Adrenal gland (tissue), 19 donors: ENCODE measurements around the gene SPPL3. TPM values are rescaled to one million over a fixed set of nuclear protein-coding genes. Genes with fewer than 3 reads are reported as not detected.
A peak's percentile ranks its signal among the peaks of the same experiment; 100 is the strongest.
"Not testable (repeated sequence)": the region's sequence is repeated elsewhere in the genome, so short reads cannot be mapped to it uniquely, and the experiment has no call there.

Source experiments
- DNase-seq, 7 donors: peaks; one replicate each; pipeline ENCODE4 v3.0.0-alpha.2; 2019 to 2020
- H3K27ac ChIP-seq, 5 donors: fragments of 200-600 bp; sonication (generic) in 4 of 5; 1 replicate in 3 of 5; 2 replicates in 2 of 5; pipeline versions ENCODE4 v1.5.1 to v1.8.0; 2016 to 2020; ENCODE audit warnings: mild to moderate bottlenecking in 1 of 5
- H3K27me3 ChIP-seq: fragments of 200-600 bp; 2 replicates; pipeline ENCODE4 v1.8.0; 2021
- H3K36me3 ChIP-seq, 2 donors: fragments of 200-600 bp; replicated peaks in 1 of 2; 1 replicate in 1 of 2; 2 replicates in 1 of 2; pipeline versions ENCODE4 v1.5.1 to v1.8.0; 2018 to 2022
- H3K4me1 ChIP-seq, 2 donors: fragments of 200-600 bp; replicated peaks in 1 of 2; 1 replicate in 1 of 2; 2 replicates in 1 of 2; pipeline versions ENCODE4 v1.5.1 to v1.8.0; 2018 to 2021
- H3K4me3 ChIP-seq, 4 donors: fragments of 200-600 bp; sonication (generic) in 3 of 4; one replicate each; pipeline ENCODE4 v1.5.1; 2016 to 2018
- H3K9me3 ChIP-seq, 3 donors: fragments of 200-600 bp; sonication (generic) in 1 of 3; replicated peaks in 1 of 3; 1 replicate in 2 of 3; 2 replicates in 1 of 3; pipeline versions ENCODE4 v1.5.1 to v1.8.0; 2016 to 2021
- CTCF ChIP-seq, 6 experiments: fragments of 450-650 bp in 4 of 6; fragments of 200-600 bp in 2 of 6; sonication (generic) in 1 of 6; IDR thresholded peaks; 1 replicate in 5 of 6; 2 replicates in 1 of 6; pipeline versions ENCODE4 v1.5.1 to v1.8.0; 2016 to 2021; ENCODE audit warnings: antibody characterized with exemption in 6 of 6, mild to moderate bottlenecking in 2 of 6, moderate library complexity in 1 of 6
- POLR2A ChIP-seq, 2 donors: fragments of 450-650 bp; IDR thresholded peaks; one replicate each; pipeline ENCODE4 v1.6.1; 2017; ENCODE audit warnings: antibody characterized with exemption in 2 of 2, mild to moderate bottlenecking in 2 of 2, moderate library complexity in 1 of 2
- WGBS, 4 donors: extraction: QIAGEN DNeasy Blood & Tissue Kit in 2 of 4; methylation state at CpG; one replicate each; pipeline versions ENCODE4 v1.1.5 to v1.1.7; 2013 to 2017; 5-methylcytosine and 5-hydroxymethylcytosine counted together
- intact Hi-C, 2 donors: fragments of 100-400 bp; cut with DNase I; formaldehyde crosslinking; loops; one replicate each; pipeline versions ENCODE4 v1.14.1 to v1.15.0; 2022 to 2023
- long read RNA-seq, 10 donors: library from polyadenylated mRNA in 3 of 10; unstranded in 2 of 10; stranded (forward) in 1 of 10; transcript quantifications; one replicate each; pipeline ENCODE4 v2.0.0 and lab custom pipeline, GENCODE V29; 2021 to 2026
- polyA plus RNA-seq, 3 donors: library from polyadenylated mRNA; stranded (reverse); fragments of 200-250 nt in 2 of 3; fragments of 350-450 nt in 1 of 3; fragmentation: Illumina TruSeq in 1 of 3; extraction: RNeasy Lipid Tissue Mini Kit (QIAGEN cat#74804) in 1 of 3; gene quantifications; one replicate each; pipeline ENCODE4 v1.2.3, GENCODE V29; 2013 to 2014
- total RNA-seq, 9 donors: library from RNA; depleted of rRNA in 4 of 9; stranded (reverse); fragments of >200 nt in 4 of 9; fragments of 120-200 nt in 1 of 9; fragmentation: NEBNext Ultra II Directional in 1 of 9; extraction: Animal tissue kit (Norgen Biotek cat#: 25700) in 1 of 9; gene quantifications; one replicate each; pipeline versions ENCODE4 v1.1.0 to v1.2.4, GENCODE V29; 2013 to 2023
- donor health status: healthy with polysubstance abuse.
- donor health status: Bipolar disorder and iron deficiency.
- donor health status: DM: yes; HTN: yes; CAD: no.
- donor health status: DM: no; HTN: no; CAD: no.
- donor health status: DM: no; HTN: no; CAD: no.
- donor health status: DM: yes; HTN: yes; CAD: no.

SPPL3 gene, protein sequence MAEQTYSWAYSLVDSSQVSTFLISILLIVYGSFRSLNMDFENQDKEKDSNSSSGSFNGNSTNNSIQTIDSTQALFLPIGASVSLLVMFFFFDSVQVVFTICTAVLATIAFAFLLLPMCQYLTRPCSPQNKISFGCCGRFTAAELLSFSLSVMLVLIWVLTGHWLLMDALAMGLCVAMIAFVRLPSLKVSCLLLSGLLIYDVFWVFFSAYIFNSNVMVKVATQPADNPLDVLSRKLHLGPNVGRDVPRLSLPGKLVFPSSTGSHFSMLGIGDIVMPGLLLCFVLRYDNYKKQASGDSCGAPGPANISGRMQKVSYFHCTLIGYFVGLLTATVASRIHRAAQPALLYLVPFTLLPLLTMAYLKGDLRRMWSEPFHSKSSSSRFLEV
- total RNA-seq (10 to 100 TPM; 10.5 to 50.3 (median 22.0) TPM), polyA plus RNA-seq (10 to 100 TPM; 13.4 to 50.6 (median 13.4) TPM)
- long read RNA-seq, donor 1, full-length matches to known transcripts, result 9 of 9 reads
- long read RNA-seq, donor 1, partial matches to known transcripts, result 0 of 9 reads
- long read RNA-seq, donor 1, other reads (novel, unspliced or antisense), result 0 of 9 reads
- long read RNA-seq, donor 2, full-length matches to known transcripts, result 14 of 14 reads
- long read RNA-seq, donor 2, partial matches to known transcripts, result 0 of 14 reads
- long read RNA-seq, donor 2, other reads (novel, unspliced or antisense), result 0 of 14 reads
- long read RNA-seq, donor 3, full-length matches to known transcripts, result 6 of 6 reads
- long read RNA-seq, donor 3, partial matches to known transcripts, result 0 of 6 reads
- long read RNA-seq, donor 3, other reads (novel, unspliced or antisense), result 0 of 6 reads
- long read RNA-seq, donor 4, partial matches to known transcripts, result 1 of 2 reads
- long read RNA-seq, donor 4, other reads (novel, unspliced or antisense), result 0 of 2 reads
- long read RNA-seq, donor 5, full-length matches to known transcripts, result 124 of 129 reads
- long read RNA-seq, donor 5, partial matches to known transcripts, result 0 of 129 reads
- long read RNA-seq, donor 5, other reads (novel, unspliced or antisense), result 5 of 129 reads
- long read RNA-seq, donor 6, partial matches to known transcripts, result 0 of 3 reads
- long read RNA-seq, donor 6, other reads (novel, unspliced or antisense), result 3 of 3 reads
- long read RNA-seq, donor 7, full-length matches to known transcripts, result 6 of 6 reads
- long read RNA-seq, donor 7, partial matches to known transcripts, result 0 of 6 reads
- long read RNA-seq, donor 7, other reads (novel, unspliced or antisense), result 0 of 6 reads
- long read RNA-seq, donor 8, full-length matches to known transcripts, result 17 of 17 reads
- long read RNA-seq, donor 8, partial matches to known transcripts, result 0 of 17 reads
- long read RNA-seq, donor 8, other reads (novel, unspliced or antisense), result 0 of 17 reads
- long read RNA-seq, donor 9, full-length matches to known transcripts, result 6 of 6 reads
- long read RNA-seq, donor 9, partial matches to known transcripts, result 0 of 6 reads
- long read RNA-seq, donor 9, other reads (novel, unspliced or antisense), result 0 of 6 reads
- long read RNA-seq, donor 10, full-length matches to known transcripts, result 1 of 1 reads
- long read RNA-seq, donor 10, partial matches to known transcripts, result 0 of 1 reads
- long read RNA-seq, donor 10, other reads (novel, unspliced or antisense), result 0 of 1 reads

GRCh38 chr12:120904197-120904773 lies at the start of gene SPPL3:
TSS of gene SPPL3 (minus strand) at chr12:120904358. CDS start at chr12:120903867, 491 bp downstream.
- intact Hi-C loops, result no loop called here
- Histone ChIP-seq H3K9me3 (no peaks in the 10 kb centered on the region), H3K36me3 (no peaks in the 10 kb centered on the region), H3K4me3 (peak within 1 kb of the TSS; percentile 89 to 100 (median 91)), H3K4me1 (peaks cover 14 to 34% of the 10 kb centered on the region in 2 donors), H3K27me3 (no peaks in the 10 kb centered on the region), H3K27ac (peak within 1 kb of the TSS in 4 of 5 donors; percentile 72 to 96 (median 81))
- peak; percentile 90 to 96 (median 94) for DNase-seq
- TF ChIP-seq POLR2A (IDR thresholded peaks at IDR 0.05) (peak; percentile 67 to 68), CTCF (IDR thresholded peaks at IDR 0.05) (no peak)
- WGBS, 4 donors, result 0 to 2% (median 0%) methylated on average over 2 to 66 of the region's 66 CpGs

- no peaks in the 10 kb centered on the region for H3K27me3 ChIP-seq
- TF ChIP-seq POLR2A (IDR thresholded peaks at IDR 0.05) (no peak), CTCF (IDR thresholded peaks at IDR 0.05) (no peak)
Observed at GRCh38 chr12:120950807-120951206, 46.6 kb upstream of the SPPL3 start.

DNA sequence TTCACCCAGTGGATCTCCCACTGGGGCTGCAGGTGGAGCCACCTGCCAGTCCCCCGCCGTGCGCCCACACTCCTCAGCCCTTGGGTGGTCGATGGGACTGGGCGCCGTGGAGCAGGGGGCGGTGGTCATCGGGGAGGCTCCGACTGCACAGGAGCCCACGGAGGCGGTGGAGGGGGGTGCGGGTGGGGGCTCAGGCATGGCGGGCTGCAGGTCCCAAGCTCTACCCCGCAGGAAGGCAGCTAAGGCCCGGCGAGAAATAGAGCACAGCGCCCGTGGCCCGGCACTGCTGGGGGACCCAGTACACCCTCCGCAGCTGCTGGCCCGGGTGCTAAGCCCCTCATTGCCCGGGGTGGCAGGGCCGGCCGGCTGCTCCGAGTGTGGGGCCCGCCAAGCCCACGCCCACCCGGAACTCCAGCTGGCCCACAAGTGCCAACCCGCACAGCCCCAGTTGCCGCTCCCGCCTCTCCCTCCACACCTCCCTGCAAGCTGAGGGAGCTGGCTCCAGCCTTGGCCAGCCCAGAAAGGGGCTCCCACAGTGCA lies 46.2 kb upstream of the SPPL3 start:
- H3K36me3 ChIP-seq, H3K4me1 ChIP-seq, H3K4me3 ChIP-seq, DNase-seq, H3K9me3 ChIP-seq, intact Hi-C loops, H3K27ac ChIP-seq, H3K27me3 ChIP-seq: not testable (repeated sequence)
- 80 to 100% (median 95%) methylated on average over 1 to 31 of the region's 31 CpGs for WGBS, 4 donors

More at GRCh38 chr12:120950807-120951206, 46.6 kb upstream of the SPPL3 start:
- no peaks in the 10 kb centered on the region for H3K36me3 ChIP-seq
- 95 to 100% (median 97%) methylated on average over 5 of the region's 5 CpGs for WGBS, 4 donors
- intact Hi-C loops, result no loop called here
- no peak overlapping the region for H3K4me3 ChIP-seq
- DNase-seq, result no peak
- no peak overlapping the region for H3K27ac ChIP-seq
- no peaks in the 10 kb centered on the region for H3K9me3 ChIP-seq
- no peaks in the 10 kb centered on the region for H3K4me1 ChIP-seq

- intact Hi-C loops, H3K27ac ChIP-seq, DNase-seq, H3K36me3 ChIP-seq, H3K9me3 ChIP-seq, H3K4me1 ChIP-seq, H3K27me3 ChIP-seq, H3K4me3 ChIP-seq: not testable (repeated sequence)
- 84 to 86% (median 86%) methylated on average over 6 of the region's 6 CpGs for WGBS, 4 donors
Observed at GRCh38 chr12:120945516-120945915, 41.4 kb upstream of the SPPL3 start.
